ENCODE data around the gene SHB.

- no peak for TF ChIP-seq CTCF (IDR thresholded peaks at IDR 0.05)
- no peak for TF ChIP-seq JUN (CRISPR knock-in tag; IDR thresholded peaks at IDR 0.05)
- TF ChIP-seq AFF4 (CRISPR knock-in tag; IDR thresholded peaks at IDR 0.05; ENCODE audit: borderline replicate concordance): no peak
- TF ChIP-seq SOX15 (CRISPR knock-in tag; IDR thresholded peaks at IDR 0.05): no peak
- TF ChIP-seq ESRRA (CRISPR knock-in tag; IDR thresholded peaks at IDR 0.05; ENCODE audit: borderline replicate concordance): no peak
- no peak for TF ChIP-seq JAZF1 (CRISPR knock-in tag; IDR thresholded peaks at IDR 0.05)
Measured at GRCh38 chr9:38061326-38061977, 7.6 kb downstream of the SHB start.

Measured in WTC11 (cell line).